ENCODE data around the gene MED31. TPM values are rescaled to one million over a fixed set of nuclear protein-coding genes. Genes with fewer than 3 reads are reported as not detected.
A peak's percentile ranks its signal among the peaks of the same experiment; 100 is the strongest.

Gene MED31
- total and polyA plus RNA-seq, 2 of the 13 experiments (the other 11 are each of a cell fraction or from before 2014, with no cell fraction given), result 19.0 to 20.9 TPM

DNA sequence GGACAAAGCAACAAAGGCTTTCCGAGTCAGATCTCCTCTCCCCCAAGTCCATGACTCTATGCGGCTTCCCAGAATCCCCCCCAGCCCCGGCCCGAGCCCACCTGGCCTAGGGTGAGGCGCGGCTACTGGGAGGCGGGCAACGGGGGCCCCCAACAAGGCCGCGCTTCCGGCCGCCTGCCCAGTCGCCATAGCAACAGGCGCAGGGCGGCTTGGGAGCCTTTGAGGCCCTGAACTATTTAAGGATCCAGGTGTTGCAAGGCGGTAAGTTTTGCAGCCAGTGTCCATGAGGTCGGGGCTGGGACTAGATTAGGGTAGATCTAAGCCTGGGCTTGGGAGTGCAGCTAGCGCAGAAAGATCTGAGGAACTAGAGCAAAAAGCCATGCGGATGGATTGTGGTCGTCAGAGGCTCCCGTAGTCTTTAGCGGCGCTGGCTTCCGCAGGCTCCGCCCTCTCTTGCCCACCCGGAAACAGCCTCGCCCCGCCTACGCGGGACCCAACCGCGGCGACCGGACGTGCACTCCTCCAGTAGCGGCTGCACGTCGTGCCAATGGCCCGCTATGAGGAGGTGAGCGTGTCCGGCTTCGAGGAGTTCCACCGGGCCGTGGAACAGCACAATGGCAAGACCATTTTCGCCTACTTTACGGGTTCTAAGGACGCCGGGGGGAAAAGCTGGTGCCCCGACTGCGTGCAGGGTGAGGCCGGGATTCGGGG, 10.7 kb downstream of the MED31 start, which contains the start of the genes KIAA0753 and TXNDC17 (continued):
- TF ChIP-seq NFKB2 (CRISPR knock-in tag; IDR thresholded peaks at IDR 0.05; ENCODE audit: borderline replicate concordance) (no peak; the same call in 1 of the 2 replicates), HOXA9 (CRISPR knock-in tag; IDR thresholded peaks at IDR 0.05; ENCODE audit: borderline replicate concordance) (peak; percentile 28; the same call in 1 of the 2 replicates), ZFYVE20 (CRISPR knock-in tag; IDR thresholded peaks at IDR 0.05; ENCODE audit: borderline replicate concordance, low read depth) (peak; percentile 73; the same call in 1 of the 2 replicates), ZNF720 (CRISPR knock-in tag; IDR thresholded peaks at IDR 0.05) (no peak), KDM1A (CRISPR knock-in tag; IDR thresholded peaks at IDR 0.05) (no peak), ZNF350 (CRISPR knock-in tag; IDR thresholded peaks at IDR 0.05; ENCODE audit: borderline replicate concordance, low read depth) (peak; percentile 91), ZNF572 (CRISPR knock-in tag; IDR thresholded peaks at IDR 0.05) (0 out of 2 replicates have a peak, but pooled peaks have one; percentile 48), SSRP1 (CRISPR knock-in tag; IDR thresholded peaks at IDR 0.05) (peak; percentile 51; the same call in 1 of the 2 replicates), BRD4 (CRISPR knock-in tag; IDR thresholded peaks at IDR 0.05) (no peak), GATAD2A (CRISPR knock-in tag; IDR thresholded peaks at IDR 0.05) (peak; percentile 33; the same call in 1 of the 2 replicates), ZNF788 (CRISPR knock-in tag; IDR thresholded peaks at IDR 0.05; ENCODE audit: borderline replicate concordance) (peak; percentile 58; the same call in 1 of the 2 replicates)
- TF ChIP-seq, protein P1, sequence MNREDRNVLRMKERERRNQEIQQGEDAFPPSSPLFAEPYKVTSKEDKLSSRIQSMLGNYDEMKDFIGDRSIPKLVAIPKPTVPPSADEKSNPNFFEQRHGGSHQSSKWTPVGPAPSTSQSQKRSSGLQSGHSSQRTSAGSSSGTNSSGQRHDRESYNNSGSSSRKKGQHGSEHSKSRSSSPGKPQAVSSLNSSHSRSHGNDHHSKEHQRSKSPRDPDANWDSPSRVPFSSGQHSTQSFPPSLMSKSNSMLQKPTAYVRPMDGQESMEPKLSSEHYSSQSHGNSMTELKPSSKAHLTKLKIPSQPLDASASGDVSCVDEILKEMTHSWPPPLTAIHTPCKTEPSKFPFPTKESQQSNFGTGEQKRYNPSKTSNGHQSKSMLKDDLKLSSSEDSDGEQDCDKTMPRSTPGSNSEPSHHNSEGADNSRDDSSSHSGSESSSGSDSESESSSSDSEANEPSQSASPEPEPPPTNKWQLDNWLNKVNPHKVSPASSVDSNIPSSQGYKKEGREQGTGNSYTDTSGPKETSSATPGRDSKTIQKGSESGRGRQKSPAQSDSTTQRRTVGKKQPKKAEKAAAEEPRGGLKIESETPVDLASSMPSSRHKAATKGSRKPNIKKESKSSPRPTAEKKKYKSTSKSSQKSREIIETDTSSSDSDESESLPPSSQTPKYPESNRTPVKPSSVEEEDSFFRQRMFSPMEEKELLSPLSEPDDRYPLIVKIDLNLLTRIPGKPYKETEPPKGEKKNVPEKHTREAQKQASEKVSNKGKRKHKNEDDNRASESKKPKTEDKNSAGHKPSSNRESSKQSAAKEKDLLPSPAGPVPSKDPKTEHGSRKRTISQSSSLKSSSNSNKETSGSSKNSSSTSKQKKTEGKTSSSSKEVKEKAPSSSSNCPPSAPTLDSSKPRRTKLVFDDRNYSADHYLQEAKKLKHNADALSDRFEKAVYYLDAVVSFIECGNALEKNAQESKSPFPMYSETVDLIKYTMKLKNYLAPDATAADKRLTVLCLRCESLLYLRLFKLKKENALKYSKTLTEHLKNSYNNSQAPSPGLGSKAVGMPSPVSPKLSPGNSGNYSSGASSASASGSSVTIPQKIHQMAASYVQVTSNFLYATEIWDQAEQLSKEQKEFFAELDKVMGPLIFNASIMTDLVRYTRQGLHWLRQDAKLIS (CRISPR knock-in tag; IDR thresholded peaks at IDR 0.05), result peak; percentile 39; the same call in 1 of the 2 replicates
- TF ChIP-seq, protein P2, sequence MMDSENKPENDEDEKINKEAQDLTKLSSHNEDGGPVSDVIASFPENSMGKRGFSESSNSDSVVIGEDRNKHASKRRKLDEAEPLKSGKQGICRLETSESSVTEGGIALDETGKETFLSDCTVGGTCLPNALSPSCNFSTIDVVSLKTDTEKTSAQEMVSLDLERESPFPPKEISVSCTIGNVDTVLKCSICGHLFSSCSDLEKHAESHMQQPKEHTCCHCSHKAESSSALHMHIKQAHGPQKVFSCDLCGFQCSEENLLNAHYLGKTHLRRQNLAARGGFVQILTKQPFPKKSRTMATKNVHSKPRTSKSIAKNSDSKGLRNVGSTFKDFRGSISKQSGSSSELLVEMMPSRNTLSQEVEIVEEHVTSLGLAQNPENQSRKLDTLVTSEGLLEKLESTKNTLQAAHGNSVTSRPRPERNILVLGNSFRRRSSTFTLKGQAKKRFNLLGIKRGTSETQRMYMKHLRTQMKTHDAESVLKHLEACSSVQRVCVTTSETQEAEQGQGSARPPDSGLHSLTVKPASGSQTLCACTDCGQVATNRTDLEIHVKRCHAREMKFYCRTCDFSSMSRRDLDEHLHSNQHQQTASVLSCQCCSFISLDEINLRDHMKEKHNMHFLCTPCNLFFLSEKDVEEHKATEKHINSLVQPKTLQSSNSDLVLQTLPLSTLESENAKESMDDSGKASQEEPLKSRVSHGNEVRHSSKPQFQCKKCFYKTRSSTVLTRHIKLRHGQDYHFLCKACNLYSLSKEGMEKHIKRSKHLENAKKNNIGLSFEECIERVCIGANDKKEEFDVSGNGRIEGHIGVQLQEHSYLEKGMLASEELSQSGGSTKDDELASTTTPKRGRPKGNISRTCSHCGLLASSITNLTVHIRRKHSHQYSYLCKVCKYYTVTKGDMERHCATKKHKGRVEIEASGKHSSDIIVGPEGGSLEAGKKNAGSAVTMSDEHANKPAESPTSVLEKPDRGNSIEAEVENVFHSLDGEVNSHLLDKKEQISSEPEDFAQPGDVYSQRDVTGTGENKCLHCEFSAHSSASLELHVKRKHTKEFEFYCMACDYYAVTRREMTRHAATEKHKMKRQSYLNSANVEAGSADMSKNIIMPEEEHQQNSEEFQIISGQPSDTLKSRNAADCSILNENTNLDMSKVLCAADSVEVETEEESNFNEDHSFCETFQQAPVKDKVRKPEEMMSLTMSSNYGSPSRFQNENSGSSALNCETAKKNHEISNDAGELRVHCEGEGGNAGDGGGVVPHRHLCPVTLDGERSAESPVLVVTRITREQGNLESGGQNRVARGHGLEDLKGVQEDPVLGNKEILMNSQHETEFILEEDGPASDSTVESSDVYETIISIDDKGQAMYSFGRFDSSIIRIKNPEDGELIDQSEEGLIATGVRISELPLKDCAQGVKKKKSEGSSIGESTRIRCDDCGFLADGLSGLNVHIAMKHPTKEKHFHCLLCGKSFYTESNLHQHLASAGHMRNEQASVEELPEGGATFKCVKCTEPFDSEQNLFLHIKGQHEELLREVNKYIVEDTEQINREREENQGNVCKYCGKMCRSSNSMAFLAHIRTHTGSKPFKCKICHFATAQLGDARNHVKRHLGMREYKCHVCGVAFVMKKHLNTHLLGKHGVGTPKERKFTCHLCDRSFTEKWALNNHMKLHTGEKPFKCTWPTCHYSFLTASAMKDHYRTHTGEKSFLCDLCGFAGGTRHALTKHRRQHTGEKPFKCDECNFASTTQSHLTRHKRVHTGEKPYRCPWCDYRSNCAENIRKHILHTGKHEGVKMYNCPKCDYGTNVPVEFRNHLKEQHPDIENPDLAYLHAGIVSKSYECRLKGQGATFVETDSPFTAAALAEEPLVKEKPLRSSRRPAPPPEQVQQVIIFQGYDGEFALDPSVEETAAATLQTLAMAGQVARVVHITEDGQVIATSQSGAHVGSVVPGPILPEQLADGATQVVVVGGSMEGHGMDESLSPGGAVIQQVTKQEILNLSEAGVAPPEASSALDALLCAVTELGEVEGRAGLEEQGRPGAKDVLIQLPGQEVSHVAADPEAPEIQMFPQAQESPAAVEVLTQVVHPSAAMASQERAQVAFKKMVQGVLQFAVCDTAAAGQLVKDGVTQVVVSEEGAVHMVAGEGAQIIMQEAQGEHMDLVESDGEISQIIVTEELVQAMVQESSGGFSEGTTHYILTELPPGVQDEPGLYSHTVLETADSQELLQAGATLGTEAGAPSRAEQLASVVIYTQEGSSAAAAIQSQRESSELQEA (CRISPR knock-in tag; IDR thresholded peaks at IDR 0.05; ENCODE audit: not compliant biosample characterization), result peak; percentile 82
- TF ChIP-seq, protein P3, sequence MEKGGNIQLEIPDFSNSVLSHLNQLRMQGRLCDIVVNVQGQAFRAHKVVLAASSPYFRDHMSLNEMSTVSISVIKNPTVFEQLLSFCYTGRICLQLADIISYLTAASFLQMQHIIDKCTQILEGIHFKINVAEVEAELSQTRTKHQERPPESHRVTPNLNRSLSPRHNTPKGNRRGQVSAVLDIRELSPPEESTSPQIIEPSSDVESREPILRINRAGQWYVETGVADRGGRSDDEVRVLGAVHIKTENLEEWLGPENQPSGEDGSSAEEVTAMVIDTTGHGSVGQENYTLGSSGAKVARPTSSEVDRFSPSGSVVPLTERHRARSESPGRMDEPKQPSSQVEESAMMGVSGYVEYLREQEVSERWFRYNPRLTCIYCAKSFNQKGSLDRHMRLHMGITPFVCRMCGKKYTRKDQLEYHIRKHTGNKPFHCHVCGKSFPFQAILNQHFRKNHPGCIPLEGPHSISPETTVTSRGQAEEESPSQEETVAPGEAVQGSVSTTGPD (CRISPR knock-in tag; IDR thresholded peaks at IDR 0.05), result no peak

All from HepG2 (cell line).